DMS 273 (cell line): ENCODE measurements around the gene CENPL.

Source experiments
- DNase-seq: peaks from one replicate; lab custom pipeline; 2025; ENCODE audit not compliant: unreplicated experiment; lab: John Stamatoyannopoulos, UW

The CENPL gene

GRCh38 chr1:173758980-173759379 is 65.7 kb downstream of the CENPL start:
- no peak for DNase-seq

DNA sequence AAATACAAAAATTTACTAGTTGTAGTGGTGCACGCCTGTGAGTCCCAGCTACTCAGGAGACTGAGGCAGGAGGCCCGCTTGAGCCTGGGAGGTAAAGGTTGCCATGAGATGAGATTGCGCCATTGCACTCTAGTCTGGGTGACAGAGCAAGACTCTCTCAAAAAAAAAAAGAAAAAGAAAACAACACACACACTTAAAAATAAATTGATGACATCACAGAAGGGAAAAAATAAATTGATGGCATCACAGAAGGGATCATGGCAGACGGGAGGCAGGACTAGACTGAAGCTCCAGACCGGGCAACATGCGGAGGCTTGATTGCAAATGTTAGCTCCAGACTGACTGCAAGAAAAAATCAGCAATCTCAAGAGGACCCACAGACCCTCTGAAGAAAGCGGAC is 66.6 kb downstream of the CENPL start:
- no peak for DNase-seq

DNA sequence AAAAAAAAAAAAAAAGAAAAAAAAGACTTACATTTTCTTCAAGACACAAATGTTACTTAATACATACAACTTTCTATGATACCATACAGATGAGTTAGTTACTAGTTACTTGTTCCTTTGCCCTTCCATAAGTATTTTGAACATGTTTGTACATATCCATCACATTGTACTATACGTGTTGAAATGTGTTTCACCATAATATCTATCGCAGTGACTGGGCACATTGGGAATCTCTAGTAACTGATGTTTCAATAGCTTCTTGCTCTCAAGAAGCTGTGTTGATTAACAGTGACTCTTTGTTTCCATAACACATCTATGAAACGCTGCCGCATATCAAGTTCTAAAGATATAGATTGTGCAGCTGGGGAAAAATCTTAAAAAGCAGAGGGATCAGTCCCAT is 67.0 kb downstream of the CENPL start:
- no peak for DNase-seq

DNA sequence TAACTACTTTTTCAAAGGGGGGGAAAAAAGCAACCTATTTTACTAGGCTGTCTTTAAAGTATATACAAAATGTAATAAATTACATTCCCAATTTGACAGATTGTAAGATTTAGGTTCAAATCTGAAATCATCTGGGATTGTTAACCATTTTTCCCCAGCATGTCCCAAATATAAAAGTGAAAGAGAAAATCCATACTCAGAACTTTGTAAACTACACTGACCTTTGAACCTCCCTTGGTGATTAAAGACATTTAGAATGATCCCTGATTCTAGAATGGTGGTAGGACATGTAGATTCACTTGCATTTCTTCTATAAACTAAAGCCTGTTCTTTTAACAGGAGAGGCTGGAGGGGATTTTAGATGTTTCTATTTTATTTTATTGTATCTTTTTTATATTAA is 70.9 kb downstream of the CENPL start:
- no peak for DNase-seq
